Lower leg skin (tissue), 4 donors: ENCODE data around the gene CCL24. TPM values are rescaled to one million over a fixed set of nuclear protein-coding genes. Genes with fewer than 3 reads are reported as not detected.

ENCODE experiments used
- DNase-seq, 2 donors: peaks; one replicate each; pipeline ENCODE4 v3.0.0-alpha.2; 2019; ENCODE audit warnings: low spot score in 2 of 2
- H3K4me3 ChIP-seq: fragments of 200-600 bp; sonication (generic); 2 replicates; pipeline ENCODE4 v1.5.1; 2017; ENCODE audit warnings: mild to moderate bottlenecking, low read depth; ENCODE audit not compliant: poor library complexity, severe bottlenecking
- POLR2A ChIP-seq, 2 donors: fragments of 450-650 bp; IDR thresholded peaks; one replicate each; pipeline ENCODE4 v1.6.1; 2016 to 2017; ENCODE audit warnings: antibody characterized with exemption in 2 of 2, mild to moderate bottlenecking in 1 of 2, moderate library complexity in 1 of 2
- WGBS, 2 donors: methylation state at CpG; one replicate each; pipeline ENCODE4 v1.1.5; 2018; 5-methylcytosine and 5-hydroxymethylcytosine counted together
- intact Hi-C: fragments of 100-400 bp; cut with DNase I; formaldehyde crosslinking; loops from one replicate; pipeline ENCODE4 v1.15.0; 2023; ENCODE audit warnings: low total_unique reads
- total RNA-seq, 4 donors: library from RNA; depleted of rRNA; stranded (reverse); fragments of >200 nt; gene quantifications; one replicate each; pipeline ENCODE4 v1.1.0, GENCODE V29; 2016
- TF ChIP-seq, protein P1 (sequence below), 3 donors: fragments of 450-650 bp; IDR thresholded peaks; one replicate each; pipeline ENCODE4 v1.5.1; 2016; ENCODE audit warnings: antibody characterized with exemption in 3 of 3, mild to moderate bottlenecking in 3 of 3, moderate library complexity in 2 of 3

The CCL24 gene
- total RNA-seq, 4 donors from 2014 or later = 0.64 to 2.0 (median 0.72) TPM; not detected in 1

DNA sequence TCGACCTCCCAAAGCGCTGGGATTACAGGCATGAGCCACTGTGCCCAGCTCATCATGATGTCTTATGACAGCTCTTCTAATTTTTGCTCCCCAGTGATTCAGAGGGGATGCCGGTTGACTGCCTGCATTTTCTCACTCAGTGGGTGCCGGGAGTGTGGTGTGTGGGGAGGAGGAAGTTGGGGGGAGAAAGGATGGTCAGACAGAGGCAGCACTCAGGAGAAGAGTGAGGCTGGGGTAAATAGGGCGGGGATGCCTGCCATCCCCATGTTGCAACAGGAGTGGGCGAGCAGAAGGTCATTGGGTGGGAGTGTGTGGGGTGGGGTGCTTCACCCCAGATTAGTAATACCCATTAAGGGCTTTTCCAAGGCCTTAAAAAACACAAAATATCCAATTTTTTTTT is 3.5 kb upstream of the CCL24 start:
- intact Hi-C loops = no loop called here
- no peak for DNase-seq
- WGBS, 2 donors = 76 to 85% methylated on average over 6 of the region's 6 CpGs
- no peak overlapping the region for H3K4me3 ChIP-seq
- no peak for TF ChIP-seq POLR2A (IDR thresholded peaks at IDR 0.05)
- TF ChIP-seq, protein P1, sequence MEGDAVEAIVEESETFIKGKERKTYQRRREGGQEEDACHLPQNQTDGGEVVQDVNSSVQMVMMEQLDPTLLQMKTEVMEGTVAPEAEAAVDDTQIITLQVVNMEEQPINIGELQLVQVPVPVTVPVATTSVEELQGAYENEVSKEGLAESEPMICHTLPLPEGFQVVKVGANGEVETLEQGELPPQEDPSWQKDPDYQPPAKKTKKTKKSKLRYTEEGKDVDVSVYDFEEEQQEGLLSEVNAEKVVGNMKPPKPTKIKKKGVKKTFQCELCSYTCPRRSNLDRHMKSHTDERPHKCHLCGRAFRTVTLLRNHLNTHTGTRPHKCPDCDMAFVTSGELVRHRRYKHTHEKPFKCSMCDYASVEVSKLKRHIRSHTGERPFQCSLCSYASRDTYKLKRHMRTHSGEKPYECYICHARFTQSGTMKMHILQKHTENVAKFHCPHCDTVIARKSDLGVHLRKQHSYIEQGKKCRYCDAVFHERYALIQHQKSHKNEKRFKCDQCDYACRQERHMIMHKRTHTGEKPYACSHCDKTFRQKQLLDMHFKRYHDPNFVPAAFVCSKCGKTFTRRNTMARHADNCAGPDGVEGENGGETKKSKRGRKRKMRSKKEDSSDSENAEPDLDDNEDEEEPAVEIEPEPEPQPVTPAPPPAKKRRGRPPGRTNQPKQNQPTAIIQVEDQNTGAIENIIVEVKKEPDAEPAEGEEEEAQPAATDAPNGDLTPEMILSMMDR (IDR thresholded peaks at IDR 0.05) = no peak

DNA sequence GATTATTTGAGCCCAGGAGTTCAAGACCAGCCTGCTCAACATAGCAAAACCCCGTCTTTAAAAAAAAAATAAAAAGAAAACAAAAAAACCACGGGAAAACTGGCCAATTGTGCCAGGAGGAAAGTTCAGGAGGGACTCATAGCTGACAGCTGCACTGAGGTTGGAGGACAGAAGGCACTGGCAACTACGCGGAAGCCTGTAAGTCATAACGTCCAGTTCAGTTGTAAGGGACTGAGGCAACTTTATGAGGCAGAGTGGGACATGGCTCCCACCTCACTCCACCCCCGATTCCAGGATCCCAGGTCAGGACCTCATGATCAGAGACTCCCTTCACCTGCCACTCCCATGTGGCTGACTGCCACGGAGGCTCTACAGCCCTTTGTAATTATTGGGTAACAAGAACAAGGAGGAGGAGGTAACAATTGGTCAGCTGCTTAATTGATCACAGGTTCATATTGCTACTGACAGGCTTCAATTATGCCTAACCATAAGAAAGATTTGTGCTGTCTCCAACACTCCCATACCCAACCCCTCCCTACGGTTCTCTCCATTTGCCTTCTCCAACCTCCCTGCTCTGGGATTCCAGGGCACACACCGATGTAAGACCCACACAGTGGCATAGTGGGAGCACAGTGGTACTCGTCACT is 1.9 kb upstream of the CCL24 start:
- no peak for TF ChIP-seq POLR2A (IDR thresholded peaks at IDR 0.05)
- TF ChIP-seq, protein P1 (IDR thresholded peaks at IDR 0.05) = no peak
- intact Hi-C loops = no loop called here
- no peak overlapping the region for H3K4me3 ChIP-seq
- no peak for DNase-seq
- WGBS, 2 donors = 48 to 49% methylated on average over 10 of the region's 10 CpGs

DNA sequence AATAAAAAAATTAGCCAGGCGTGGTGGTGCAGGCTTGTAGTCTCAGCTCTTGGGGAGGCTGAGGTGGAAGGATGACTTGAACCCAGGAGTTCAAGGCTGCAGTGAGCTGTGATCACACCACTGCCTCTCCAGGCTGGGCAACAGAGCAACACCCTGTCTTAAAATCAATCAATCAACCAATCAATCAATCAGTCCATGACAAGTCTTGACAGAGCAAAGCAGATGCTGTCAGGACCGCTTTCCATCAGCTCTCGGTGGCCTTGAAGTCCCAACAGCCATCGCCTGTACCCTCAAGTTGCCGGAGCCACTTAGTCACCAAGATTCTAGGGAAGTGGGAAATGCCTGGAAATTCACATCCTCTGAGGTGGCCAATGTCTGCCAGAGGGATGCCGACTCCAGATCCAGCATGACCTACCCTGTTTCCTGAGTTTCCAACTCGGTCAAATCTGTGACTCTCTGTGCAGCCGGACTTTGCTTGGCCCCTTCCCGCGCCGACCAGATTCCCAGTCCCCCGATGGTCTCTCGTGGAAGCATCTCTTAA is 871 bp upstream of the CCL24 start:
- WGBS, 2 donors = 84 to 85% methylated on average over 13 of the region's 13 CpGs
- no peak for DNase-seq
- no peak overlapping the region for H3K4me3 ChIP-seq
- no peak for TF ChIP-seq POLR2A (IDR thresholded peaks at IDR 0.05)
- TF ChIP-seq, protein P1 (IDR thresholded peaks at IDR 0.05) = no peak
- intact Hi-C loops = no loop called here

DNA sequence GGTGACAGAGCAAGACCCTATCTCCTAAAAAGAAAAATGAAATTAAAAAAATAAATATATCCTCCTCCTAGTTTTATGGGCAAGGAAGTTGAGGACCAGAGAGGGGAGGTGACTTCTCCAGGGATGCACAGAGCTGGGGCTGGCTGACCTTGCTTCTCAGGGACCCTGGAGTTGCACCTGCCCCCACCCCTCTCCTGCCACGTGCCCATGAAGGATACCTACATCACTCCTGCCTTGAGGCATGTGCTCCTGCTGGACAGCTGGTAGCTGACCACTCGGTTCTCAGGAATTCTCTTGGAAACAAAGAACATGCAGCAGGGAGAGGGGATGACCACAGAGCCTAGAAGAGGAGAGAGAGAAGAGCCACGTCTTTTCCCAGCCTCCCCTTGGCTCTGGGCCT is 522 bp downstream of the CCL24 start:
- no peak overlapping the region for H3K4me3 ChIP-seq
- 58 to 63% methylated on average over 3 of the region's 3 CpGs for WGBS, 2 donors
- DNase-seq = no peak
- intact Hi-C loops = no loop called here
- TF ChIP-seq, protein P1 (IDR thresholded peaks at IDR 0.05) = no peak
- no peak for TF ChIP-seq POLR2A (IDR thresholded peaks at IDR 0.05)

DNA sequence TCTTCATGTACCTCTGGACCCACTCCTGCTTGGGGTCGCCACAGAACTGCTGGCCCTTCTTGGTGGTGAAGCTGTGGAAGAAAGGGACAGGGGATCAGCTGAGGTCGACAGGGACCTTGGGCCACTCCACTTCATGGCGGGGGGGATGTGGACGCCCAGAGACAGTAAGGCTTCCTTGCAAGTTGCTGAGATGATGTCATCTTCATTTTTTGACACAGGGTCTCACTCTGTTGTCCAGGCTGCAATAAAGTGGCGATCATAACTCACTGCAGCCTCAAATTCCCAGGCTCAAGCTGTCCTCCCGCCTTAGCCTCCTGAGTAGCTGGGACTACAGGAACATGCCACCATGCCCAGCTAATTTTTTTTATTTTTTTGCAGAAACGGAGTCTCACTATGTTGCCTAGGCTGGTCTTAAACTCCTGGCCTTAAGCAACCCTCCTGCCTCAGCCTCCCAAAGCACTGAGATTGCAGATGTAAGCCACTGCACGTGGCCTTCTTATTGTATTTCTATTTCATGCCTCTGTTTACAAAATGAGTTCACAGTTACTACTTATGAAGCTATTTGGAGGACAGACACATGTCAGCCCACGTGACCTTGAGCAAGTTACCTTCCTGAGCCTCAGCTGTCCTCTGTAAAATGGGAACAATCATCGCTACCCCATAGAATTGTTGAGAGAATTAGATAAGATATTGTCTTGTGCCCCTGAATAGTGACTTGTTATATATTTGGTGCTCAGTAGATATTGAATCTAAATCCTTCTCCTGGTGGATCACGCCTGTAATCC is 1.5 kb downstream of the CCL24 start:
- WGBS, 2 donors = 82 to 84% methylated on average over 11 of the region's 11 CpGs
- intact Hi-C loops = no loop called here

More for the DNA sequence above, 1.5 kb downstream of the CCL24 start:
- TF ChIP-seq POLR2A (IDR thresholded peaks at IDR 0.05) = no peak
- TF ChIP-seq, protein P1 (IDR thresholded peaks at IDR 0.05) = no peak
- no peak for DNase-seq
- no peak overlapping the region for H3K4me3 ChIP-seq
